ENCODE results near the gene FAM163A. TPM values are rescaled to one million over a fixed set of nuclear protein-coding genes. Genes with fewer than 3 reads are reported as not detected.

Gene FAM163A
- total and polyA plus RNA-seq, 9 of the 15 experiments (the other 6 are each of a cell fraction or from before 2014, with no cell fraction given) = not detected

DNA sequence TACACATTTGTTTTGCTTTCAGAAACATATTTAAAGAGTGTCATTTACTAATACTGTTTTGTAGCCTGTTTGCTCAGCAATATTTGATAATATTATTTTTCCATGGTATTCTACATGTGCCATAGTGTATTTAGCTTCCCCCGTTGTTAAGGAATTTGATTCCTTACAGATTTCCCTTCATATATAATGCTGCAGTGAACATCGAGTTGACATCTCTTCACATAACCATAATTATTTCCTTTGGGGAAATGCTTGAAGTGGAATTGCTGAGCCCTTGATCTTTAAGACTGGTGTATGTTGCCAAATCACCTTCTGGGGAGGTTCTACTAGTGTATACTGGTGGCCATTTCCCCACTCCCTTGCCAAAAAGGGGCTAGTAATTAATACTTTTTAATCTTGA lies 42.6 kb downstream of the FAM163A start (continued):
- TF ChIP-seq, protein P1, sequence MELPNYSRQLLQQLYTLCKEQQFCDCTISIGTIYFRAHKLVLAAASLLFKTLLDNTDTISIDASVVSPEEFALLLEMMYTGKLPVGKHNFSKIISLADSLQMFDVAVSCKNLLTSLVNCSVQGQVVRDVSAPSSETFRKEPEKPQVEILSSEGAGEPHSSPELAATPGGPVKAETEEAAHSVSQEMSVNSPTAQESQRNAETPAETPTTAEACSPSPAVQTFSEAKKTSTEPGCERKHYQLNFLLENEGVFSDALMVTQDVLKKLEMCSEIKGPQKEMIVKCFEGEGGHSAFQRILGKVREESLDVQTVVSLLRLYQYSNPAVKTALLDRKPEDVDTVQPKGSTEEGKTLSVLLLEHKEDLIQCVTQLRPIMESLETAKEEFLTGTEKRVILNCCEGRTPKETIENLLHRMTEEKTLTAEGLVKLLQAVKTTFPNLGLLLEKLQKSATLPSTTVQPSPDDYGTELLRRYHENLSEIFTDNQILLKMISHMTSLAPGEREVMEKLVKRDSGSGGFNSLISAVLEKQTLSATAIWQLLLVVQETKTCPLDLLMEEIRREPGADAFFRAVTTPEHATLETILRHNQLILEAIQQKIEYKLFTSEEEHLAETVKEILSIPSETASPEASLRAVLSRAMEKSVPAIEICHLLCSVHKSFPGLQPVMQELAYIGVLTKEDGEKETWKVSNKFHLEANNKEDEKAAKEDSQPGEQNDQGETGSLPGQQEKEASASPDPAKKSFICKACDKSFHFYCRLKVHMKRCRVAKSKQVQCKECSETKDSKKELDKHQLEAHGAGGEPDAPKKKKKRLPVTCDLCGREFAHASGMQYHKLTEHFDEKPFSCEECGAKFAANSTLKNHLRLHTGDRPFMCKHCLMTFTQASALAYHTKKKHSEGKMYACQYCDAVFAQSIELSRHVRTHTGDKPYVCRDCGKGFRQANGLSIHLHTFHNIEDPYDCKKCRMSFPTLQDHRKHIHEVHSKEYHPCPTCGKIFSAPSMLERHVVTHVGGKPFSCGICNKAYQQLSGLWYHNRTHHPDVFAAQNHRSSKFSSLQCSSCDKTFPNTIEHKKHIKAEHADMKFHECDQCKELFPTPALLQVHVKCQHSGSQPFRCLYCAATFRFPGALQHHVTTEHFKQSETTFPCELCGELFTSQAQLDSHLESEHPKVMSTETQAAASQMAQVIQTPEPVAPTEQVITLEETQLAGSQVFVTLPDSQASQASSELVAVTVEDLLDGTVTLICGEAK (IDR thresholded peaks at IDR 0.05) = no peak
- TF ChIP-seq, protein P1 (CRISPR knock-in tag; IDR thresholded peaks at IDR 0.05) = no peak
- no peak for TF ChIP-seq SMAD1 (IDR thresholded peaks at IDR 0.05; ENCODE audit: low read depth, low read length, partially characterized antibody)
- no peak for TF ChIP-seq EP400 (IDR thresholded peaks at IDR 0.05)
